Naive thymus-derived CD8-positive, alpha-beta T cell (primary cell): ENCODE measurements around the gene XDH. TPM values are rescaled to one million over a fixed set of nuclear protein-coding genes. Genes with fewer than 3 reads are reported as not detected.

Experiments used
- ATAC-seq, 2 donors: fragments of 150-1000 bp; cut with Tn5 transposase in 1 of 2; sonication (Bioruptor Pico), chemical (Tn5 transposase) in 1 of 2; 1 replicate in 1 of 2; 2 replicates in 1 of 2; pipeline ENCODE4 v1.10.0; 2021; ENCODE audit warnings: mild to moderate bottlenecking in 2 of 2, moderate library complexity in 2 of 2
- POLR2A ChIA-PET: fragments of 350-600 bp; sonication (Branson Sonifier 250); formaldehyde crosslinking; loops from one replicate; lab custom pipeline; 2021; ENCODE audit warnings: antibody characterized with exemption; lab: Charles Lee
- DNase-seq, 10 donors: peaks; one replicate each; pipeline versions ENCODE4 v3.0.0 to v3.0.0-alpha.2; 2020 to 2022
- H3K27ac Mint-ChIP-seq, 10 donors: one replicate each; pipeline ENCODE4 v1.8.0; 2020 to 2022; ENCODE audit warnings: mild to moderate bottlenecking in 10 of 10, mixed read lengths in 10 of 10, moderate library complexity in 4 of 10, inconsistent platforms in 1 of 10
- H3K27me3 Mint-ChIP-seq, 5 donors: one replicate each; pipeline ENCODE4 v1.8.0; 2021 to 2022; ENCODE audit warnings: mixed read lengths in 5 of 5
- H3K36me3 Mint-ChIP-seq, 3 donors: one replicate each; pipeline ENCODE4 v1.8.0; 2020 to 2022; ENCODE audit warnings: mixed read lengths in 3 of 3, mild to moderate bottlenecking in 2 of 3, inconsistent platforms in 1 of 3
- H3K4me1 Mint-ChIP-seq, 4 donors: one replicate each; pipeline ENCODE4 v1.8.0; 2021 to 2022; ENCODE audit warnings: mixed read lengths in 4 of 4
- H3K4me3 Mint-ChIP-seq, 10 donors: one replicate each; pipeline ENCODE4 v1.8.0; 2020 to 2022; ENCODE audit warnings: mild to moderate bottlenecking in 10 of 10, mixed read lengths in 10 of 10, moderate library complexity in 6 of 10, inconsistent platforms in 1 of 10
- H3K9me3 Mint-ChIP-seq, 9 donors: one replicate each; pipeline ENCODE4 v1.8.0; 2020 to 2022; ENCODE audit warnings: mixed read lengths in 9 of 9, mild to moderate bottlenecking in 3 of 9, inconsistent platforms in 1 of 9, moderate library complexity in 1 of 9
- polyA plus RNA-seq, 3 donors: library from polyadenylated mRNA; unstranded; fragments of 300-500 nt; fragmentation: Illumina TruSeq; gene quantifications; one replicate each; pipeline ENCODE4 v1.2.3, GENCODE V29; 2021
- total RNA-seq, 8 experiments: library from RNA in 2 of 8; stranded (reverse) in 2 of 8; gene quantifications; one replicate each; pipeline ENCODE4 v1.2.3 and lab custom pipeline; 2021 to 2026

Gene XDH
- total and polyA plus RNA-seq, 5 experiments from 2014 or later, result not detected

DNA sequence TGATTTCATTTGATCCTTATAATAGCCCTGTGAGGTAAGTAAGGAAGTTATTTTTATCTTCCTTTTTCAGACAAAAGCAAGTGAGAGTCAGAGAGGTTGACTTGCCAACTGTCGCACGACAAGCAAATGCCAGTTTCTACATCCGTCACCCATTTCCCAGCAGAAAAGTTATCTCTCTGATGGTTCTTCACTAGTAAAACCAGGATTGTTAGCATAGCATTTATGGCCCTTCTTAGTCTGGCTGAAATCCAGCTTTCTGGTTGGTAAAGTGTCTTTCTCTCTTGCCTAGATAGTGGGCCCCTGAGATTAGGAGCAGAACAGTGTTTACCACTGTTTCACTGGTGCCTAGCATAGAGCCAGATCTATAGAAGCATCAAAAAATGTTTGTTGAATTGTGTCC, 7.1 kb upstream of the XDH start:
- DNase-seq (no peak), ATAC-seq (no peak)
- Mint-ChIP-seq H3K4me1 (peaks cover 0 to 2% (median under 1%) of the 10 kb centered on the region in 4 donors), H3K36me3 (peaks cover 0 to 33% (median 6%) of the 10 kb centered on the region in 3 donors), H3K9me3 (peaks cover 5 to 51% (median 22%) of the 10 kb centered on the region in 9 donors), H3K27me3 (peaks cover 8 to 29% (median 13%) of the 10 kb centered on the region in 5 donors), H3K4me3 (no peak overlapping the region), H3K27ac (no peak overlapping the region)
- POLR2A ChIA-PET, result no interaction called here

- no peak overlapping the region for H3K27ac Mint-ChIP-seq
- no peak overlapping the region for H3K4me3 Mint-ChIP-seq
- H3K27me3 Mint-ChIP-seq, result peaks cover 5 to 22% (median 9%) of the 10 kb centered on the region in 5 donors
- peaks cover 0 to 33% (median 6%) of the 10 kb centered on the region in 3 donors for H3K36me3 Mint-ChIP-seq
- DNase-seq (no peak), ATAC-seq (no peak)
- peaks cover 5 to 51% (median 22%) of the 10 kb centered on the region in 9 donors for H3K9me3 Mint-ChIP-seq
- POLR2A ChIA-PET, result no interaction called here
- peaks cover 0 to 7% (median 2%) of the 10 kb centered on the region in 4 donors for H3K4me1 Mint-ChIP-seq
Observed at GRCh38 chr2:31420936-31421335, 6.4 kb upstream of the XDH start.

- no peak overlapping the region for H3K4me3 Mint-ChIP-seq
- H3K27ac Mint-ChIP-seq, result no peak overlapping the region
- DNase-seq, result no peak
- H3K4me1 Mint-ChIP-seq, result peaks cover 0 to 7% (median 3%) of the 10 kb centered on the region in 4 donors
- peaks cover 0 to 33% (median 6%) of the 10 kb centered on the region in 3 donors for H3K36me3 Mint-ChIP-seq
- H3K9me3 Mint-ChIP-seq, result peaks cover 5 to 51% (median 22%) of the 10 kb centered on the region in 9 donors
- ATAC-seq, result no peak
- peaks cover 3 to 15% (median 9%) of the 10 kb centered on the region in 5 donors for H3K27me3 Mint-ChIP-seq
- POLR2A ChIA-PET, result interaction anchor here (0.6 kb wide), 1 partner anchor 859 kb away, joined by 3 read pairs; no protein-coding TSS in a partner anchor
Observed at GRCh38 chr2:31419386-31419785, 4.8 kb upstream of the XDH start.

DNA sequence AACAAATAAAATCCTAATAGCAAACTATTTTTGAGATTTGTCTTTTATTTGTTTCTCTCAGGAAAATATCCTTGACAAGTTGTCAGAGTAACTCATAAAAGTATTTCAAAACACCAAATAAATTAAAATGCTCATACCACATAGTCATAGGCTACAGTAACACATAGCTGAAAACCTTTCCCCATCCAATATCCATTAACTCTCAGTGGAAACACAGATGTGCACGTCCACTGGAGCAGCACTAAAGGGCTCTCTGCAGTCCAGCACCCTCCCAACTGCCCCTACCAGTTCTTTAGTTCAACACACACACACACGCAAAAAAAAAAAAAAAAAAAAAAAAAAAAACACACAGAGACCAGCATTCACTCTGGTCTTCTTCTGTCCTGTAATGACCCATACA, 879 bp upstream of the XDH start:
- Mint-ChIP-seq H3K4me1 (peaks cover 0 to 9% (median 3%) of the 10 kb centered on the region in 4 donors), H3K27me3 (peaks cover 0 to 7% (median 2%) of the 10 kb centered on the region in 5 donors), H3K9me3 (peaks cover 5 to 32% (median 16%) of the 10 kb centered on the region in 9 donors), H3K27ac (peak overlapping the region in 1 of 10 donors; percentile 66), H3K36me3 (peaks cover 0 to 19% (median 5%) of the 10 kb centered on the region in 3 donors), H3K4me3 (no peak overlapping the region)
- DNase-seq (no peak), ATAC-seq (no peak)
- POLR2A ChIA-PET, result no interaction called here

- DNase-seq (no peak), ATAC-seq (no peak)
- H3K4me3 Mint-ChIP-seq, result no peak overlapping the region
- POLR2A ChIA-PET, result no interaction called here
- peaks cover 4 to 17% (median 9%) of the 10 kb centered on the region in 5 donors for H3K27me3 Mint-ChIP-seq
- peaks cover 0 to 9% (median 3%) of the 10 kb centered on the region in 4 donors for H3K4me1 Mint-ChIP-seq
- no peak overlapping the region for H3K27ac Mint-ChIP-seq
- peaks cover 0 to 18% (median 7%) of the 10 kb centered on the region in 9 donors for H3K9me3 Mint-ChIP-seq
- peaks cover 0 to 10% (median 3%) of the 10 kb centered on the region in 3 donors for H3K36me3 Mint-ChIP-seq
Observed at GRCh38 chr2:31413862-31414550, 536 bp downstream of the XDH start.

- Mint-ChIP-seq H3K9me3 (peaks cover 0 to 8% (median 0%) of the 10 kb centered on the region in 9 donors), H3K4me1 (peaks cover 0 to 9% (median 3%) of the 10 kb centered on the region in 4 donors), H3K27ac (no peak overlapping the region), H3K4me3 (no peak overlapping the region), H3K27me3 (peaks cover 10 to 26% (median 12%) of the 10 kb centered on the region in 5 donors), H3K36me3 (peaks cover 0 to under 1% (median 0%) of the 10 kb centered on the region in 3 donors)
- DNase-seq, result no peak
- no peak for ATAC-seq
- POLR2A ChIA-PET, result no interaction called here
Observed at GRCh38 chr2:31413025-31413424, 1.5 kb downstream of the XDH start.

DNA sequence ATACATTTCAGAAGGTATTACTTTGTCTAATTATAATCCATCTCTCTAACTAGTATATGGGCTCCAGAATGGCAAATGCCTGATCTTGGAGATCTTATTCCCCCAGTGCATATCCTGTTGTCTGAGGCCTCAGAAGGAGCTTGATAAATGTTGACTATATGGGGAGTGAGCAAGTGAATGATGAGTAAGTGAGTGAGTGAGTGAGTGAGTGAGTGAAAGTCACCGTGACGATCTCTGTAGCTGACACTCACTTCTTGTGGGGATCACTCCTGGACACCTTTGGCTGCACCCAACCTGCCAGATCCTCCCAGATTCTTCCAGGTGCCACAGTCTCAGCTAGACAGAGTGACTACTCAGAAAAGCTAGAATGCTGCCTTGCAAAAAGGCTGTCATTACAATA, 2.8 kb downstream of the XDH start:
- no peak overlapping the region for H3K4me3 Mint-ChIP-seq
- POLR2A ChIA-PET, result no interaction called here
- no peak for DNase-seq
- ATAC-seq, result no peak
- H3K27ac Mint-ChIP-seq, result no peak overlapping the region
- H3K9me3 Mint-ChIP-seq, result peaks cover 0 to 2% (median 0%) of the 10 kb centered on the region in 9 donors
- no peaks in the 10 kb centered on the region for H3K36me3 Mint-ChIP-seq
- H3K4me1 Mint-ChIP-seq, result peaks cover 0 to 7% (median 3%) of the 10 kb centered on the region in 4 donors
- H3K27me3 Mint-ChIP-seq, result peaks cover 13 to 37% (median 14%) of the 10 kb centered on the region in 5 donors

- Mint-ChIP-seq H3K9me3 (no peaks in the 10 kb centered on the region), H3K4me3 (no peak overlapping the region), H3K27me3 (peaks cover 11 to 43% (median 13%) of the 10 kb centered on the region in 5 donors), H3K4me1 (no peaks in the 10 kb centered on the region), H3K36me3 (no peaks in the 10 kb centered on the region), H3K27ac (no peak overlapping the region)
- POLR2A ChIA-PET, result no interaction called here
- ATAC-seq (no peak), DNase-seq (no peak)
Observed at GRCh38 chr2:31406593-31407385, 7.8 kb downstream of the XDH start.

GRCh38 chr2:31404827-31405226, 9.7 kb downstream of the XDH start:
- no peak overlapping the region for H3K27ac Mint-ChIP-seq
- DNase-seq (no peak), ATAC-seq (no peak)
- no peaks in the 10 kb centered on the region for H3K4me1 Mint-ChIP-seq
- H3K4me3 Mint-ChIP-seq, result no peak overlapping the region
- H3K36me3 Mint-ChIP-seq, result no peaks in the 10 kb centered on the region
- peaks cover 0 to 3% (median 0%) of the 10 kb centered on the region in 9 donors for H3K9me3 Mint-ChIP-seq
- POLR2A ChIA-PET, result no interaction called here
- H3K27me3 Mint-ChIP-seq, result peaks cover 10 to 38% (median 11%) of the 10 kb centered on the region in 5 donors

DNA sequence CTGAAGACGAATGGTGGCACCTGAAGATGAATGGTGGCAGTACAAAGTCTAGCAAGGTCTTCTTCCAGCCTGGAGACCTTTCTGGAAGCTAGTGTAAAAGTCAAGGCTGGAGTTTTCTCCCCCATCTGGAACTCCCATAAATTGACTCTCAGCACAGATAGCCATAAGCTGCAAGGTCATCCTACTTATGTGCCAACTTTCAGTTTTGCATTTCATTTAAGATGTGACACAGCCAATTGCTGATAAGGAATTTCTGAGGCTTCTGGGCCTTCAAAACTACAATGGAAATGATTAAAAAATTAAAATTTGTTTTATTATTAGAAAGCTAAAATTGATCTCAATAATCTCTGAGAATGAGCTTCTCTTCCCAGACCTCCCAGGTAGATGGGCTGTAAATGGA, 10.2 kb downstream of the XDH start:
- H3K27me3 Mint-ChIP-seq, result peaks cover 7 to 34% (median 10%) of the 10 kb centered on the region in 5 donors
- ATAC-seq (no peak), DNase-seq (no peak)
- POLR2A ChIA-PET, result no interaction called here
- H3K4me3 Mint-ChIP-seq, result no peak overlapping the region
- peaks cover 0 to 5% (median 0%) of the 10 kb centered on the region in 9 donors for H3K9me3 Mint-ChIP-seq
- H3K36me3 Mint-ChIP-seq, result no peaks in the 10 kb centered on the region
- H3K4me1 Mint-ChIP-seq, result no peaks in the 10 kb centered on the region
- no peak overlapping the region for H3K27ac Mint-ChIP-seq

DNA sequence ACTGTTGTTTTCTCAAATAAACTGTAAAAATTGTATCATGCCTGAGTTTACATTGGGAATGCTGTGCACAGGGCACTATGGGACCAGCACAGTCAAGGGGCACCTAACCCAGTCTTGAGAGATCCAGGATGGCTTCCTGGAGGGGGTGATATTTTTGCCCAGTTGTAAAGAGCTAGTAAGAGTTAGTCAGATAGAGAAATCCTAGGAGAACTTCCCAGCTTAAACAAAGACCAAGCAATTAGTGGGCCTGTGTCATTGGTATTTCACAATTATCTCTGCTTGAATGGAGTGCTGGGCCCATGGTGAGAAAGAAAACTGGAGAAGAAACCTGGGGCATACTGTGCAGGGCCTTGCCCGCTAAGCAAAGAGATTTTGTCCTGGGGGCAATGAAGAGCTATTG, 12.2 kb downstream of the XDH start:
- POLR2A ChIA-PET, result no interaction called here

GRCh38 chr2:31401580-31401979, 13.0 kb downstream of the XDH start:
- peaks cover 0 to 5% (median 0%) of the 10 kb centered on the region in 3 donors for H3K36me3 Mint-ChIP-seq
- peaks cover 2 to 19% (median 11%) of the 10 kb centered on the region in 5 donors for H3K27me3 Mint-ChIP-seq
- no peaks in the 10 kb centered on the region for H3K4me1 Mint-ChIP-seq
- DNase-seq (no peak), ATAC-seq (no peak)
- POLR2A ChIA-PET, result no interaction called here
- no peak overlapping the region for H3K4me3 Mint-ChIP-seq
- no peak overlapping the region for H3K27ac Mint-ChIP-seq
- H3K9me3 Mint-ChIP-seq, result peaks cover 0 to 5% (median 3%) of the 10 kb centered on the region in 9 donors

More for the DNA sequence above, 12.2 kb downstream of the XDH start:
- H3K27ac Mint-ChIP-seq, result no peak overlapping the region
- peaks cover 0 to 5% (median 0%) of the 10 kb centered on the region in 3 donors for H3K36me3 Mint-ChIP-seq
- ATAC-seq (no peak), DNase-seq (no peak)
- peaks cover 0 to 5% (median 3%) of the 10 kb centered on the region in 9 donors for H3K9me3 Mint-ChIP-seq
- H3K27me3 Mint-ChIP-seq, result peaks cover 2 to 20% (median 13%) of the 10 kb centered on the region in 5 donors
- no peaks in the 10 kb centered on the region for H3K4me1 Mint-ChIP-seq
- H3K4me3 Mint-ChIP-seq, result no peak overlapping the region
